ENCODE measurements around the gene MKNK2.

DNA sequence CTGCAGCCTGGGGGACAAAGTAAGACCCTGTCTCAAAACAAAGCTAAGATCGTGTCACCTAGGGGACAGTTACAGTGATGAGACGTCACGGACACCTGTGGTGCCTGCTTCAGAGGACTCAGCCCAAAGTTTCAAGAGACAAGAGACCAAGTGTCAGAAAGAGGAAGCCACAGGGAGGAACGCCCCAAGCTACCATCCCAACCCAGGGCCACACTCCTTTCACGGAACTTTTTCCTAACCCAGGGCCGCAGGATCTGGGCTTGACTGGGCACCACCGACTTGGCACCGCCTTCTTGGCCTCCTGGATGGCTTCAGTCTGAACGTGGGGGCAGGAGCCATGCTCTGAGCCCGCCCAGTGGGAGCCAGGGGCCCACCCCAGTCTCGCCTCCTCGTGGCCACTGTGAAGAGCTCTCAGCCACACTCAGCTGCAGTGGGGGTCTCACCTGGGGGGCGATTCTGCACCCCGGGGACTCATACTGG lies 36.6 kb upstream of the MKNK2 start:
- TF ChIP-seq L3MBTL2 (conservative IDR thresholded peaks at IDR 0.05), result no peak
- no peak for TF ChIP-seq FOXM1 (IDR thresholded peaks at IDR 0.05; ENCODE audit: borderline replicate concordance)
- TF ChIP-seq SUZ12 (IDR thresholded peaks at IDR 0.05), result no peak
